ENCODE results near the gene CPZ. TPM values are rescaled to one million over a fixed set of nuclear protein-coding genes. Genes with fewer than 3 reads are reported as not detected.

Gene CPZ
- total and polyA plus RNA-seq, 2 donors (not counting 1 experiment from before 2014, with no cell fraction given): not detected

DNA sequence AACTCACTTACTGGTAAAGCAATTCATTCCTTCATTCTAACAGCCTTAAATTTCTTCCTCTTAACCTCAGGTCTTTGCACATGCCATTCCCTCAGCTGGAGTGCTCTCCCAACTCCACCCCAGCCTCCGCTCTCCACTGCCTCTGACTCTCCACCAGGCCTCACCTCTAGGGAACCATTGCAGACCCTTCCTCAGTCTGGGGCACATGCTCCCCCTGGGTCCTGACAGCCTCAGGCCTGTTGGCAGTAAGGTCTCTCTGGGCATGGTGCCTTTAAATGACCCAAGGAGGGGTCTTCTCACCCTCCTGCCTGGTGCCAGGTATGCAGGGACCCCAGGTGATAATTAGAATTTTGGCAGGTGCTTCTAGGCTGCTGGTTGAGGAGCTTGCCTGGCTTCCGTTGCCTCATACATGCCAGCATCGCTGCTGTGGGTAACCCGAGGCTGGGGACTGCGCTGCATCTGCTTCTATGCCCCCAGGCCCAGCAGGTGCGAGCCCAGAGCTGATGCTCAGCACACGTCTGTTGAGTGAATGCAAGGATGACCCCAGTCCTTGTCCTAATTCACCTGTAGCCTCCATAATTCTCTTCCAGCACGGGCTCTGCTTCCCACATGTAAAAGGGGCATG is 39.9 kb upstream of the CPZ start:
- Histone ChIP-seq H3K36me3 (replicated peaks in 1 of 2; ENCODE audit: control extremely low read depth in 1 of 2, control insufficient read depth in 1 of 2, extremely low read depth in 1 of 2, insufficient read depth in 2 of 2, low read length in 1 of 2) (no peaks in the 10 kb centered on the region), H3K4me3 (ENCODE audit: control extremely low read depth in 1 of 5, extremely low read depth in 1 of 5, insufficient read depth in 1 of 5, low read depth in 2 of 5, low read length in 4 of 5) (no peak overlapping the region), H3K27ac (ENCODE audit: low read length in 2 of 2) (no peak overlapping the region), H3K9me3 (ENCODE audit: control extremely low read depth in 1 of 3, control insufficient read depth in 2 of 3, insufficient read depth in 1 of 3, low read length in 2 of 3) (peaks cover 0 to 3% (median 0%) of the 10 kb centered on the region in 3 donors), H2AFZ (ENCODE audit: insufficient read depth, low read depth, low read length, poor library complexity, severe bottlenecking) (no peak overlapping the region), H3K4me1 (ENCODE audit: control insufficient read depth in 2 of 2, insufficient read depth in 2 of 2, low read length in 2 of 2) (no peaks in the 10 kb centered on the region), H4K20me1 (ENCODE audit: control insufficient read depth, insufficient read depth, low read length, poor library complexity, severe bottlenecking) (no peaks in the 10 kb centered on the region), H3K27me3 (replicated peaks in 1 of 4; ENCODE audit: control extremely low read depth in 1 of 4, control insufficient read depth in 3 of 4, insufficient read depth in 4 of 4, low read length in 3 of 4) (no peaks in the 10 kb centered on the region), H3K79me2 (ENCODE audit: control insufficient read depth, insufficient read depth, low read length) (no peaks in the 10 kb centered on the region), H3K9ac (ENCODE audit: low read length) (no peak overlapping the region), H3K4me2 (replicated peaks; ENCODE audit: low read depth, low read length, poor library complexity, severe bottlenecking) (no peak overlapping the region)
- Mint-ChIP-seq H3K27me3 (peaks cover 3% of the 10 kb centered on the region), H3K4me1 (no peaks in the 10 kb centered on the region), H3K27ac (no peak overlapping the region), H3K9me3 (ENCODE audit: insufficient read depth) (no peaks in the 10 kb centered on the region), H3K4me3 (no peak overlapping the region)
- no peak for TF ChIP-seq EZH2 (IDR thresholded peaks at IDR 0.05; ENCODE audit: borderline replicate concordance, insufficient read depth, low read depth, low read length, poor library complexity, severe bottlenecking)
- TF ChIP-seq, protein P1, sequence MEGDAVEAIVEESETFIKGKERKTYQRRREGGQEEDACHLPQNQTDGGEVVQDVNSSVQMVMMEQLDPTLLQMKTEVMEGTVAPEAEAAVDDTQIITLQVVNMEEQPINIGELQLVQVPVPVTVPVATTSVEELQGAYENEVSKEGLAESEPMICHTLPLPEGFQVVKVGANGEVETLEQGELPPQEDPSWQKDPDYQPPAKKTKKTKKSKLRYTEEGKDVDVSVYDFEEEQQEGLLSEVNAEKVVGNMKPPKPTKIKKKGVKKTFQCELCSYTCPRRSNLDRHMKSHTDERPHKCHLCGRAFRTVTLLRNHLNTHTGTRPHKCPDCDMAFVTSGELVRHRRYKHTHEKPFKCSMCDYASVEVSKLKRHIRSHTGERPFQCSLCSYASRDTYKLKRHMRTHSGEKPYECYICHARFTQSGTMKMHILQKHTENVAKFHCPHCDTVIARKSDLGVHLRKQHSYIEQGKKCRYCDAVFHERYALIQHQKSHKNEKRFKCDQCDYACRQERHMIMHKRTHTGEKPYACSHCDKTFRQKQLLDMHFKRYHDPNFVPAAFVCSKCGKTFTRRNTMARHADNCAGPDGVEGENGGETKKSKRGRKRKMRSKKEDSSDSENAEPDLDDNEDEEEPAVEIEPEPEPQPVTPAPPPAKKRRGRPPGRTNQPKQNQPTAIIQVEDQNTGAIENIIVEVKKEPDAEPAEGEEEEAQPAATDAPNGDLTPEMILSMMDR (IDR thresholded peaks at IDR 0.05): no peak
- POLR2A ChIA-PET: no interaction called here
- no peak for DNase-seq
- ATAC-seq (ENCODE audit: low read depth): no peak
- CTCF ChIA-PET: no interaction called here
- intact Hi-C loops (cut with micrococcal nuclease): no loop called here
- 79% methylated on average over 6 of the region's 8 CpGs for WGBS (ENCODE audit: insufficient coverage)

DNA sequence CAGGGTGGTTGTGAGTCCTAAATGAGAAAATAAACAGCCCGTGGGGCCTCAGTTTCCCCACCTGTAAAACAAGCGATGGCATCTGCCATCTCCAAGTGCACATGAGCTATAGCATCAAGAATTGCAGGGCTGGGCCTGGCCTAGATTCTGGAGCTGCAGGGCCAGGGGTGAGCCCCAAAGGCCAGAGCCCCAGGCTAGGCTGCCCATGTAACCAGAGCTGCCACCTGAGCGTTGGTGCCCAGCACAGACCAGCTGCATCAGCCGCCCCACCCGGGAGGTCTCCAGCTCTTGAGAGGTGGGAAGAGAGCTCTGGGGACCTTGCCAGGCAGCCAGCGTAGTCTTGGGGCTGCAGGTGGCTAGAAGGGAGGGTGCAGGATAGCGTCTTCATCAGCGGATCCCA is 39.3 kb upstream of the CPZ start:
- ATAC-seq (ENCODE audit: low read depth): no peak

More for the DNA sequence above, 39.3 kb upstream of the CPZ start:
- Mint-ChIP-seq H3K4me1 (no peaks in the 10 kb centered on the region), H3K4me3 (no peak overlapping the region), H3K27ac (no peak overlapping the region), H3K27me3 (peaks cover 3% of the 10 kb centered on the region), H3K9me3 (ENCODE audit: insufficient read depth) (no peaks in the 10 kb centered on the region)
- no peak overlapping the region for H3K27ac ChIP-seq (ENCODE audit: low read length in 2 of 2)
- H3K27me3 ChIP-seq (replicated peaks in 1 of 4; ENCODE audit: control extremely low read depth in 1 of 4, control insufficient read depth in 3 of 4, insufficient read depth in 4 of 4, low read length in 3 of 4): no peaks in the 10 kb centered on the region
- H3K79me2 ChIP-seq (ENCODE audit: control insufficient read depth, insufficient read depth, low read length): no peaks in the 10 kb centered on the region
- no peak overlapping the region for H3K9ac ChIP-seq (ENCODE audit: low read length)
- intact Hi-C loops (cut with micrococcal nuclease): no loop called here
- no peak overlapping the region for H2AFZ ChIP-seq (ENCODE audit: insufficient read depth, low read depth, low read length, poor library complexity, severe bottlenecking)
- H3K4me3 ChIP-seq (ENCODE audit: control extremely low read depth in 1 of 5, extremely low read depth in 1 of 5, insufficient read depth in 1 of 5, low read depth in 2 of 5, low read length in 4 of 5): no peak overlapping the region
- POLR2A ChIA-PET: no interaction called here
- H3K9me3 ChIP-seq (ENCODE audit: control extremely low read depth in 1 of 3, control insufficient read depth in 2 of 3, insufficient read depth in 1 of 3, low read length in 2 of 3): peaks cover 0 to 3% (median 0%) of the 10 kb centered on the region in 3 donors
- DNase-seq: no peak
- no peaks in the 10 kb centered on the region for H4K20me1 ChIP-seq (ENCODE audit: control insufficient read depth, insufficient read depth, low read length, poor library complexity, severe bottlenecking)
- WGBS (ENCODE audit: insufficient coverage): 87% methylated on average over 8 of the region's 8 CpGs
- no peak for TF ChIP-seq EZH2 (IDR thresholded peaks at IDR 0.05; ENCODE audit: borderline replicate concordance, insufficient read depth, low read depth, low read length, poor library complexity, severe bottlenecking)
- TF ChIP-seq, protein P1 (IDR thresholded peaks at IDR 0.05): no peak
- no peaks in the 10 kb centered on the region for H3K4me1 ChIP-seq (ENCODE audit: control insufficient read depth in 2 of 2, insufficient read depth in 2 of 2, low read length in 2 of 2)
- CTCF ChIA-PET: no interaction called here
- no peak overlapping the region for H3K4me2 ChIP-seq (replicated peaks; ENCODE audit: low read depth, low read length, poor library complexity, severe bottlenecking)
- H3K36me3 ChIP-seq (replicated peaks in 1 of 2; ENCODE audit: control extremely low read depth in 1 of 2, control insufficient read depth in 1 of 2, extremely low read depth in 1 of 2, insufficient read depth in 2 of 2, low read length in 1 of 2): no peaks in the 10 kb centered on the region
